ENCODE measurements around the gene DNAH11.

DNAH11 gene

DNA sequence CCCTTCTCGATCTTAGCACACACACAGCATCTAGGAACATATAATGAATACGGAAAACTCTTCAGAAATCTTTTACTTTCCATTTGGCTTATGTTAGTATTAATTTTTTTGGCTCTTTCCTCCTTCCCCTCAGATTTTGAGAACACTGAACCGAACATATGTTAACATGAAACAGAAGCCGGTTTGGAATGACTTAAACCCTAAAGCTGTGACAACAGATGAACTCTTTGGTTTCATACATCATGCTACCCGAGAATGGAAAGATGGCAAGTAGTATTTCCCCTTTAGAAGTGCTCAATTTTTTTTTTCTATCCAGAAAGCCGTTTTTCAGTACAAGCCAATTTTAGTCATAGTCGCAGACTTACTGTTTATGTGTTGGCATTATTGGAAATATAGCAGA lies 164.7 kb downstream of the DNAH11 start:
- H2BK5ac ChIP-seq (ENCODE audit: low read length) = no peak overlapping the region
- H3K36me3 ChIP-seq (ENCODE audit: control insufficient read depth, insufficient read depth, low read length) = no peaks in the 10 kb centered on the region
- no peak overlapping the region for H3K56ac ChIP-seq (ENCODE audit: low read length)
- H3K27ac ChIP-seq (ENCODE audit: low read depth, low read length) = no peak overlapping the region
- H3K79me2 ChIP-seq (ENCODE audit: control insufficient read depth, insufficient read depth, low read length) = no peaks in the 10 kb centered on the region
- H3K23ac ChIP-seq (ENCODE audit: low read length) = no peak overlapping the region
- H2BK120ac ChIP-seq (ENCODE audit: low read depth, low read length) = no peak overlapping the region
- H3K4me1 ChIP-seq (ENCODE audit: control insufficient read depth, low read depth, low read length) = peaks cover 2% of the 10 kb centered on the region
- no peak overlapping the region for H3K4ac ChIP-seq (ENCODE audit: low read depth, low read length)
- no peak overlapping the region for H4K5ac ChIP-seq (ENCODE audit: low read length)
- H2BK15ac ChIP-seq (replicated peaks; ENCODE audit: low read depth) = no peak overlapping the region
- H3K79me1 ChIP-seq (ENCODE audit: low read length) = no peaks in the 10 kb centered on the region
- no peak overlapping the region for H3K9ac ChIP-seq (ENCODE audit: low read length)
- H3K4me3 ChIP-seq (ENCODE audit: low read length) = no peak overlapping the region
- H3K27me3 ChIP-seq (ENCODE audit: insufficient read depth, low read length, poor library complexity) = no peaks in the 10 kb centered on the region
- H2AK5ac ChIP-seq (ENCODE audit: low read length) = no peak overlapping the region
- H3K18ac ChIP-seq (ENCODE audit: low read length) = no peak overlapping the region
- no peak overlapping the region for H4K8ac ChIP-seq (ENCODE audit: low read depth, low read length)
- DNase-seq = no peak
- H3K4me2 ChIP-seq (ENCODE audit: low read length) = no peak overlapping the region
- no CpG with 5 or more reads among the region's 7 CpGs for WGBS (ENCODE audit: extremely low coverage, insufficient coverage, low lambda C conversion rate)

- Histone ChIP-seq H2BK5ac (ENCODE audit: low read length) (no peak overlapping the region), H3K36me3 (ENCODE audit: control insufficient read depth, insufficient read depth, low read length) (no peaks in the 10 kb centered on the region), H2BK120ac (ENCODE audit: low read depth, low read length) (no peak overlapping the region), H3K23ac (ENCODE audit: low read length) (no peak overlapping the region), H2AK5ac (ENCODE audit: low read length) (no peak overlapping the region), H3K79me1 (ENCODE audit: low read length) (no peaks in the 10 kb centered on the region), H3K4me2 (ENCODE audit: low read length) (no peak overlapping the region), H3K27ac (ENCODE audit: low read depth, low read length) (no peak overlapping the region), H3K4me1 (ENCODE audit: control insufficient read depth, low read depth, low read length) (peaks cover 2% of the 10 kb centered on the region), H3K4me3 (ENCODE audit: low read length) (no peak overlapping the region), H2BK15ac (replicated peaks; ENCODE audit: low read depth) (no peak overlapping the region), H4K5ac (ENCODE audit: low read length) (no peak overlapping the region), H3K9ac (ENCODE audit: low read length) (no peak overlapping the region), H3K27me3 (ENCODE audit: insufficient read depth, low read length, poor library complexity) (no peaks in the 10 kb centered on the region), H3K79me2 (ENCODE audit: control insufficient read depth, insufficient read depth, low read length) (no peaks in the 10 kb centered on the region), H3K4ac (ENCODE audit: low read depth, low read length) (no peak overlapping the region), H3K18ac (ENCODE audit: low read length) (no peak overlapping the region), H4K8ac (ENCODE audit: low read depth, low read length) (no peak overlapping the region), H3K56ac (ENCODE audit: low read length) (no peak overlapping the region)
- no CpG with 5 or more reads among the region's 6 CpGs for WGBS (ENCODE audit: extremely low coverage, insufficient coverage, low lambda C conversion rate)
- DNase-seq = no peak
Observed at GRCh38 chr7:21708096-21708495, 165.3 kb downstream of the DNAH11 start.

- Histone ChIP-seq H3K4ac (ENCODE audit: low read depth, low read length) (no peak overlapping the region), H3K9ac (ENCODE audit: low read length) (no peak overlapping the region), H3K36me3 (ENCODE audit: control insufficient read depth, insufficient read depth, low read length) (no peaks in the 10 kb centered on the region), H3K27ac (ENCODE audit: low read depth, low read length) (no peak overlapping the region), H2BK120ac (ENCODE audit: low read depth, low read length) (no peak overlapping the region), H3K4me3 (ENCODE audit: low read length) (no peak overlapping the region), H3K18ac (ENCODE audit: low read length) (no peak overlapping the region), H3K79me1 (ENCODE audit: low read length) (no peaks in the 10 kb centered on the region), H2BK15ac (replicated peaks; ENCODE audit: low read depth) (no peak overlapping the region), H2AK5ac (ENCODE audit: low read length) (no peak overlapping the region), H2BK5ac (ENCODE audit: low read length) (no peak overlapping the region), H3K56ac (ENCODE audit: low read length) (no peak overlapping the region), H3K79me2 (ENCODE audit: control insufficient read depth, insufficient read depth, low read length) (no peaks in the 10 kb centered on the region), H3K4me2 (ENCODE audit: low read length) (no peak overlapping the region), H3K27me3 (ENCODE audit: insufficient read depth, low read length, poor library complexity) (no peaks in the 10 kb centered on the region), H4K5ac (ENCODE audit: low read length) (no peak overlapping the region), H4K8ac (ENCODE audit: low read depth, low read length) (no peak overlapping the region), H3K23ac (ENCODE audit: low read length) (no peak overlapping the region), H3K4me1 (ENCODE audit: control insufficient read depth, low read depth, low read length) (no peaks in the 10 kb centered on the region)
- no CpG with 5 or more reads among the region's 5 CpGs for WGBS (ENCODE audit: extremely low coverage, insufficient coverage, low lambda C conversion rate)
- no peak for DNase-seq
Observed at GRCh38 chr7:21717323-21717722, 174.5 kb downstream of the DNAH11 start.

- H2AK5ac ChIP-seq (ENCODE audit: low read length) = no peak overlapping the region
- H2BK15ac ChIP-seq (replicated peaks; ENCODE audit: low read depth) = no peak overlapping the region
- no peak overlapping the region for H3K23ac ChIP-seq (ENCODE audit: low read length)
- H3K27me3 ChIP-seq (ENCODE audit: insufficient read depth, low read length, poor library complexity) = no peaks in the 10 kb centered on the region
- H2BK5ac ChIP-seq (ENCODE audit: low read length) = no peak overlapping the region
- H4K5ac ChIP-seq (ENCODE audit: low read length) = no peak overlapping the region
- H3K9ac ChIP-seq (ENCODE audit: low read length) = no peak overlapping the region
- no peaks in the 10 kb centered on the region for H3K79me1 ChIP-seq (ENCODE audit: low read length)
- no peak overlapping the region for H3K18ac ChIP-seq (ENCODE audit: low read length)
- H3K36me3 ChIP-seq (ENCODE audit: control insufficient read depth, insufficient read depth, low read length) = no peaks in the 10 kb centered on the region
- no peak overlapping the region for H3K4ac ChIP-seq (ENCODE audit: low read depth, low read length)
- no peaks in the 10 kb centered on the region for H3K79me2 ChIP-seq (ENCODE audit: control insufficient read depth, insufficient read depth, low read length)
- H3K4me3 ChIP-seq (ENCODE audit: low read length) = no peak overlapping the region
- H4K8ac ChIP-seq (ENCODE audit: low read depth, low read length) = no peak overlapping the region
- H3K56ac ChIP-seq (ENCODE audit: low read length) = no peak overlapping the region
- H3K4me1 ChIP-seq (ENCODE audit: control insufficient read depth, low read depth, low read length) = no peaks in the 10 kb centered on the region
- H3K27ac ChIP-seq (ENCODE audit: low read depth, low read length) = no peak overlapping the region
- no peak overlapping the region for H3K4me2 ChIP-seq (ENCODE audit: low read length)
- no peak overlapping the region for H2BK120ac ChIP-seq (ENCODE audit: low read depth, low read length)
- no peak for DNase-seq
Observed at GRCh38 chr7:21718391-21718790, 175.6 kb downstream of the DNAH11 start.

GRCh38 chr7:21719846-21720245 lies 177.0 kb downstream of the DNAH11 start:
- Histone ChIP-seq H3K79me2 (ENCODE audit: control insufficient read depth, insufficient read depth, low read length) (no peaks in the 10 kb centered on the region), H3K36me3 (ENCODE audit: control insufficient read depth, insufficient read depth, low read length) (no peaks in the 10 kb centered on the region), H3K23ac (ENCODE audit: low read length) (no peak overlapping the region), H3K4me3 (ENCODE audit: low read length) (no peak overlapping the region), H2BK15ac (replicated peaks; ENCODE audit: low read depth) (no peak overlapping the region), H2AK5ac (ENCODE audit: low read length) (no peak overlapping the region), H3K79me1 (ENCODE audit: low read length) (no peaks in the 10 kb centered on the region), H2BK120ac (ENCODE audit: low read depth, low read length) (no peak overlapping the region), H3K56ac (ENCODE audit: low read length) (no peak overlapping the region), H3K27me3 (ENCODE audit: insufficient read depth, low read length, poor library complexity) (no peaks in the 10 kb centered on the region), H4K8ac (ENCODE audit: low read depth, low read length) (no peak overlapping the region), H4K5ac (ENCODE audit: low read length) (no peak overlapping the region), H3K9ac (ENCODE audit: low read length) (no peak overlapping the region), H3K4me2 (ENCODE audit: low read length) (no peak overlapping the region), H3K18ac (ENCODE audit: low read length) (no peak overlapping the region), H3K4me1 (ENCODE audit: control insufficient read depth, low read depth, low read length) (no peaks in the 10 kb centered on the region), H3K4ac (ENCODE audit: low read depth, low read length) (no peak overlapping the region), H3K27ac (ENCODE audit: low read depth, low read length) (no peak overlapping the region), H2BK5ac (ENCODE audit: low read length) (no peak overlapping the region)
- DNase-seq = no peak
- WGBS (ENCODE audit: extremely low coverage, insufficient coverage, low lambda C conversion rate) = no CpG with 5 or more reads among the region's 10 CpGs

DNA sequence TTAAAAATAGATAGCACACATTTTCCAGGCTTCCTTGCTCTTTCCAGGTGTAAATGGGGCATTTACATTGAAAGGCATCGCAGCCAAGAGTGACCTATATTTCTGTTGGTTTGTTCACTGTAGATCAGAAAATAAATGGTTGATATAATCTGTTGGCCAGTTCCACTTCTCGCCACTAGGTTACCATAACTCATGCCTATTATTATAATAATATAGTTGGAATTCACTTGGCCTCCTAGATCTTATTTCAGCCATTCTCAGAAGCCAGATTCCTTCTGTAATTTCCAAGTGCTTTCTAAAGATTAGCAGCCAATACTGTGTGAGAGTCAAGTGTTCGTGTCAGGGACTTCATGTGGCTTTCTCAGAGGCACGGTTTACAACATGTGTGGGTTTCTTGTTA lies 179.5 kb downstream of the DNAH11 start:
- H2BK120ac ChIP-seq (ENCODE audit: low read depth, low read length) = no peak overlapping the region
- H3K79me2 ChIP-seq (ENCODE audit: control insufficient read depth, insufficient read depth, low read length) = no peaks in the 10 kb centered on the region
- H3K27ac ChIP-seq (ENCODE audit: low read depth, low read length) = no peak overlapping the region
- no peak overlapping the region for H3K56ac ChIP-seq (ENCODE audit: low read length)
- no peaks in the 10 kb centered on the region for H3K27me3 ChIP-seq (ENCODE audit: insufficient read depth, low read length, poor library complexity)
- DNase-seq = no peak
- H3K4me1 ChIP-seq (ENCODE audit: control insufficient read depth, low read depth, low read length) = no peaks in the 10 kb centered on the region
- H3K36me3 ChIP-seq (ENCODE audit: control insufficient read depth, insufficient read depth, low read length) = no peaks in the 10 kb centered on the region
- H3K79me1 ChIP-seq (ENCODE audit: low read length) = no peaks in the 10 kb centered on the region
- H3K4me3 ChIP-seq (ENCODE audit: low read length) = no peak overlapping the region
- no peak overlapping the region for H2AK5ac ChIP-seq (ENCODE audit: low read length)
- H3K9ac ChIP-seq (ENCODE audit: low read length) = no peak overlapping the region
- H2BK15ac ChIP-seq (replicated peaks; ENCODE audit: low read depth) = no peak overlapping the region
- H3K23ac ChIP-seq (ENCODE audit: low read length) = no peak overlapping the region
- H4K8ac ChIP-seq (ENCODE audit: low read depth, low read length) = no peak overlapping the region
- no peak overlapping the region for H3K4me2 ChIP-seq (ENCODE audit: low read length)
- no peak overlapping the region for H2BK5ac ChIP-seq (ENCODE audit: low read length)
- no CpG with 5 or more reads among the region's 4 CpGs for WGBS (ENCODE audit: extremely low coverage, insufficient coverage, low lambda C conversion rate)
- H4K5ac ChIP-seq (ENCODE audit: low read length) = no peak overlapping the region
- H3K4ac ChIP-seq (ENCODE audit: low read depth, low read length) = no peak overlapping the region
- H3K18ac ChIP-seq (ENCODE audit: low read length) = no peak overlapping the region
